HG03520 (cell line): ENCODE data around the gene AQP10.
"Not testable (repeated sequence)": the region's sequence is repeated elsewhere in the genome, so short reads cannot be mapped to it uniquely, and the experiment has no call there.

Experiments used
- ATAC-seq: cut with Tn5 transposase; IDR thresholded peaks from one replicate; pipeline ENCODE4 v1.9.1; 2021; ENCODE audit warnings: mild to moderate bottlenecking, moderate library complexity; ENCODE audit not compliant: unreplicated experiment

Gene AQP10

GRCh38 chr1:154320882-154321608 lies at the start of gene AQP10:
Gene AQP10, plus strand, starts transcription at chr1:154321093. Its CDS starts 63 bp downstream, at chr1:154321156.
- ATAC-seq = no peak

- ATAC-seq = peak; percentile 85
Observed at GRCh38 chr1:154272217-154272998, 48.5 kb upstream of the AQP10 start, which contains the start of gene HAX1. Gene HAX1, plus strand, starts transcription at chr1:154272629. Its CDS starts 95 bp downstream, at chr1:154272724.

GRCh38 chr1:154272999-154273563 lies 47.8 kb upstream of the AQP10 start:
- ATAC-seq = no peak

GRCh38 chr1:154276797-154277196 lies 44.1 kb upstream of the AQP10 start:
- ATAC-seq = no peak

GRCh38 chr1:154287591-154287990 lies 33.3 kb upstream of the AQP10 start:
- ATAC-seq = not testable (repeated sequence)

GRCh38 chr1:154288661-154289060 lies 32.2 kb upstream of the AQP10 start:
- ATAC-seq = no peak

- no peak for ATAC-seq
Observed at GRCh38 chr1:154290921-154291320, 30.0 kb upstream of the AQP10 start.

GRCh38 chr1:154295408-154296235 lies 25.3 kb upstream of the AQP10 start:
- no peak for ATAC-seq

GRCh38 chr1:154301582-154301981 lies 19.3 kb upstream of the AQP10 start:
- ATAC-seq = no peak

- no peak for ATAC-seq
Observed at GRCh38 chr1:154304664-154305337, 16.1 kb upstream of the AQP10 start.

GRCh38 chr1:154306151-154306550 lies 14.7 kb upstream of the AQP10 start:
- no peak for ATAC-seq

- not testable (repeated sequence) for ATAC-seq
Observed at GRCh38 chr1:154307670-154308270, 13.1 kb upstream of the AQP10 start.

GRCh38 chr1:154309136-154309535 lies 11.8 kb upstream of the AQP10 start:
- not testable (repeated sequence) for ATAC-seq

GRCh38 chr1:154312229-154313065 lies 8.4 kb upstream of the AQP10 start:
- ATAC-seq = not testable (repeated sequence)

GRCh38 chr1:154313066-154313356 lies 7.9 kb upstream of the AQP10 start:
- ATAC-seq = no peak

- ATAC-seq = not testable (repeated sequence)
Observed at GRCh38 chr1:154314226-154314625, 6.7 kb upstream of the AQP10 start.

- no peak for ATAC-seq
Observed at GRCh38 chr1:154316704-154317103, 4.2 kb upstream of the AQP10 start.

GRCh38 chr1:154318386-154318785 lies 2.5 kb upstream of the AQP10 start:
- ATAC-seq = no peak

- ATAC-seq = not testable (repeated sequence)
Observed at GRCh38 chr1:154321609-154321934, 679 bp downstream of the AQP10 start.
